GM21515 (cell line): ENCODE measurements around the gene MEOX2.

Experiments used
- ATAC-seq: cut with Tn5 transposase; IDR thresholded peaks from one replicate; pipeline ENCODE4 v1.9.1; 2021; ENCODE audit not compliant: unreplicated experiment

Gene MEOX2

DNA sequence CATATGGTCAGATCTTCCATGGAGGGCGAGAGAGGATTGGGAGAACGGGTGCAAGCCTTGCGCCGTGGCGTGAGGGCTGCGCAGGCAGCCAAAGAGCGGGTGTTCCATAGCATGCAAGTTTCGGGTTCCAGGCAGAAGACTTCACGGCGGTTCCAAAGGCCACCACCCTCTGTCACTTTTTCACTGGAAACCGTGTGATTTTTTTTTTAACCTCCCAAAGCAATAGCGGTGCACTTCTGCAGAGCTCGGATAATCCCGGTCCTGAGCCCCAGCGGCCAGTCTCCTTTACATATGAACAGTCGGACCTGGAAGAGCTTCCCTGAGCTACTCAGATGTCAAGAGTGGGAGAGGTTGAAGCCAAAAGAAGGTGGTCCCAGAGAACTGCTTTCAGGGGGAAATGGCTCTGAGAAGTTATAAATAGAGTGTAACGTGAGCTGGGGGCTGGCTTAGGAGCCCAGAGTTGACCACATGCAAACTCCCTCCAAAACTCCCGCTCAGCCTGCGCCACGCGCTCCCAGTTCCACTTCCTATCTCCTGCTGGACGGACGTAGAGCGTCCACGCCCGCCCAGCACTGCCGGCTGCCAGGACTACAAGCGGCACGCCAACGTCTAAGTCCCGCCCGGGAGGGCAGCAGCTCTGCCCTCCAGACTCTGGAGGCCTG lies at the start of gene MEOX2:
TSS of gene MEOX2 (minus strand) at position 389 of the 662 bp plus-strand sequence. CDS start at position 108, 281 bp downstream.
- no peak for ATAC-seq

DNA sequence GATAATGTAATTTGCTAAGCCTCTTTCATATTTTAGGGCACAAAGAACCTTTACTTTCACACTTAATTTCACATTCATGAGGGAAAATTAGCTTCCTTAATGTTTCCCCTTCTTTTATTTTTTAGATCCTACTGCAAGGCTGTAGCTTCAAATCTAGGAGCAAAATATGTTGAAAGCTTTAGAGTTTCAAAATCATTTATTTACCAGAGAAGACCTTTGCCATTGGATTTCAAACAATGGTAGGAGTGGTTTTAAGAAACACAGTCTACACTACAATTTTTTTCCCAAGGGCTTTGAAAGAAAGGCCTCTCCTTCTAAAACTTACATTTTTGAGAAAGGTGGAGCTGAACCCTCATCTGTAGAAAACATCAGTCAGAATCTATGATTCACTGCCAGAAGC lies 43.3 kb upstream of the MEOX2 start:
- no peak for ATAC-seq

DNA sequence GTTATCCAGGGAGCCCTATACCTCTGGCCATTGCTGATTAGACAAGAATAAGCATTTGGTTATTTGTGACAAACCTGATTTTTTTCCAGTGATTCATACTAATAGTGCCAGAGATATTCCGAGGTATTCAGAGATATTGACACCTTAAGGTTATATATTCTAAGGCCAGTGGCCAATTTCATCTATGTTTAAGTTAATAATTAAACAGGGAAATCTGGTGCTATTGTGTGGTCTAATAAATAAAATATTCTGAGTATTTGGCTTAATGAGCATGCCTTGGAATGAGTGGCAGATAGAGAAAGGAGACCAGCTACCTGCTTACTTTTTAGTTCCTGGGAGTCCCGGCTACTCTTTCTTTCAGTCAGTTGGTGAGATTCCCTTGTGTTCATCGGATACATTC lies 38.6 kb upstream of the MEOX2 start:
- ATAC-seq, result no peak

DNA sequence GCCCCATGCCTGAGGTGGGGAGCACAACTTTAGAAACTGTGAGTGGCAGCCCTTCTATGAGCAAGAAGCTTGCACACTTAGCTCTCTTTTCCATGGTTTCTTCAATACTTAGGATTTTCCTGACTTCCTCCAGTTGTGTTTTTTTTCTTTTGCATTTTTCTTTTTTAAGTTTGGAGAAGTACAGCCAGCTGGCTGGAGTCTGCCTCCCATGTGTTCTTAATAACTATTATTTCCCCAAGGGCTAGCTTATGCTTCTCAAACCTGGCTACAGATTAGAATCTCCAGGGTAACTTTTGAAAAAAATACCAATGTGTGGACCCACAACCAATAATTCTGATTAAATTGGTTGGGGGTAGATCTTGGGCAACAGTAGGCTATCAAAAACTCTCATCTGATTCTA lies 37.4 kb upstream of the MEOX2 start:
- no peak for ATAC-seq

DNA sequence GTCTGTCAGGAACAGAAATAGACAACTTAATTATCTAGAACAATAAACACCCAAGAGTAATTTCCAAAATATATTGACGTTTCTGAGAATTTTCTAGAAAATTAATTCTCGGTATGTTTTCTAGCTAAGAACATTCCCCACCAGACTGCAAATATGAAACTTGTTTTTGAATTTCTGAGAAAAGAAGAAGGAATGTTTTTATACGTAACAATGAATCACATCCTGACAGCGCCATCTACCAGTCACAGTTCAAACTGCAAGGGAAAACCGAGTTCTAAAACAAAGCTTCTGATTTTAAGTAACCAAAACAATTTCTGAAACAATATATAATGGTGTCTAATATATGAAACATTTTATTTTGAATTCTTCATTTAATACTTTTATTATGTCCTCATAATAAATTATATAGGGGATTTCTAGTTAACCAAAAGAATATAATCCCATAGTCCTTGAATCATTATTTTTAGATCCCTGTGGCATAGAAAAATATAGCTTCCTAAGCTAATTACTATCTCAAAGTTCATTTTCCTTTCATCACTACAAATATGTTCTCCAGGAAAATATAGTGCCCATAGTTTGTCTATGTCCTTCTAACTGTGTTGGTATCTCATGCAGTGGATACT lies 34.5 kb upstream of the MEOX2 start:
- no peak for ATAC-seq

DNA sequence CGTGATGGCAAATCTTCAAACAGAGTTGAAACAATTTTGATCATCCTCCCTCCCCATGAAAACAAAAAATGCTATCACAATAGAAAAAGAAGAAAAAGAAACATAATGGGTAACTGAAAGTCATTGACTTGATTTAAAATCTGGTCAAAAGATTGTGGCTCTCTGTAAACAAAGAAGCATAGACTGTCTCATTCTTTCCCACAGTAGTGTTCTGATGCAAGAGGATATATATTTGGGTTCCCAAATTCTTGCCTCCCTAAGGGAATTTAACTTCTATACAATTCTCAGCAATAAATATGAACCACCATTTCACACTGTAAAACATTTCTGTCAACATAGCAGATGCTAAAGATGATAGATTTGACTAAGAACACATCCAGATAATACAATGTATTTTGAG lies 32.8 kb upstream of the MEOX2 start:
- no peak for ATAC-seq

DNA sequence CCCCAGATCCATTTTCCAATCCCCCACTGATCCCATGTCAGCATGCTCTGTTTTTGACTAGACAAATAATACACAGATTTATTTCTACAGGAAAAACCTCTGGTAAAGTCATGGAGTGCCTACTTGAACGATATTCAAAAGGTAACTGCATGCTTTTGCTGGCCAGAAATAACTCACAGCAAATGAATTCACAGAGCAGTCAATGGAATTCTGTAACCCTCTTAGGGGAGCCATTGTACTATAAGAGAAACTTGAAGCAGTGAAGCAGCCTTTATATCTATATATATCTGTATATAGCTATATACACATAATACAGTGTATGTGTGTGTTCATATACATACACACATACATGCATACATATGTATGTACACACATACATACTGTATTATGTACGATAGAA lies 29.0 kb upstream of the MEOX2 start:
- no peak for ATAC-seq

DNA sequence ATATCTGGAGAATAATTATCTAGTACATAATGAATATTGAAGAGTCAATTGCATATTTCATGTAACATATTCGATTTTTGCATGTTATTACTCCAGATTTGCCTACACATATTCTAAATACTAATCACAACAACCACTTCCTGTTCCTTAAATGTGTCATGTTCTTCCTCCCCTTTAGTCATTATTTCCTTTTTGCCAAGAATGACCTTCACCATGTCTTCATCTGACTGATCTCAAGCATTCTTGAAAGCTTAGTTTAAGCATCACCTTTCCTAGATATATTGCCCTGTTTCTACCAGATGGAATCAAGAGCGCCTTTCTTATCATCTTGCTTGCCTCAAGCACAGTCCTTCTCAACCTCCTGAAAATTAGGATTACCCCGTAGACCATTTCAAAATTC lies 23.5 kb upstream of the MEOX2 start:
- no peak for ATAC-seq

DNA sequence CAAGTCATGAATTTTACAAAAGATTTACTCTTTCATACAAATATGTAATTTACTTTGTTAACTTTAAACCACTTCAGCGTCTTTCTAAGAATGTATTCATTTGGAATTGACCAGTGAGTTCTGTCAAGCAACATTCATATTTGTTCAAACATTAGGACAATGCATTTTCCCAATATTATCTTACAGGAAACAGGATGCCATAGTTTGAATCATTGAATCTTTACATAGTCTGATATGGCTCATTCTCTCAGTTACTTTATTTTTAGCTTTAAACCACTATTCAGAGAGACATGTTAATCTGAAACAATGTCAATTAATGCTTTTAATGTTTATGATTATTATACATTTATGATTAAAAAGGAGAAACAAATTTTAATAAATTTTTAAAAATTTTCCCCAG lies 21.1 kb upstream of the MEOX2 start:
- ATAC-seq, result no peak

DNA sequence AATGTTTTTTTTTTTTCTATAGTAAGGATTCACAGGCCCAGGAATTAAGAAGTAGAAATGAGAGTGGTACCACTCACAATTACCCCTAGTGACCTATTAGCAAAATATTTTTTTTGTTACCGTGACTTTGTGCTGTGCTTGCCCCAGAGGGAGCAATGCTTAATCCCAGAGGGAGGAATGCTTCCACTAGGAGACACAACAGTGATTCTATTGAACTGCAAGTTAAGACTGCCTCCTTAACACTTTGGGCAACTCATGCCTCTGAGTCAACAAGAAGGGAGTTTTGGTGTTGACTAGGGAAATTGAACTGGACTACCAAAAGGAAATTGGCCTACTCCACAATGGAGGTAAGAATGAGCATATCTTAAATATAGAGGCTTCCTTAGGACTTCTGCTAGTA lies 17.2 kb upstream of the MEOX2 start:
- ATAC-seq, result no peak

DNA sequence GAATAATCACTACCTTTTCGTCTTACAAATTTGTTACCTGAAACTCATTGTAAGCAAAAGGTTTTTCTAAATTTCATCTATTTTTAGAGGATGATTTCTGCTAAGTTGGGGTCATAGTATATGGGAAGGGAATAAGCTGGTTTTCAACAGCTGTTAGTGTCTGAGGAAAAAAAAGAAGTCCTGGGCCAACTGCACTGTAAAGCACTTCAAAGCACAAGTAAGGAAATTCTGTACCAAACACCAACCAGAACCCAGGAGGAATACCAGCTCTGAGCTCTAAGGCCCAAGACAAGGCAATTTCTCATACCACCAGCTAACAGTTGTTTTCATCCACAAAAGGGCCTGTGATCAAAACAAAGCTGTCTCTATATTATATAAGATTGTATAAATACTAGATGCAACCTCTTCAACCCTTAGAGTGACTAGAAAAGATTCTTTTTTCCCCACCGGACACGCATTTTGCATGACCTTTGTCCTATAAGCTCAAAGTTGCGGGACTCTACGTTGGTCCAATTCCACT lies 6.1 kb upstream of the MEOX2 start:
- ATAC-seq, result no peak

DNA sequence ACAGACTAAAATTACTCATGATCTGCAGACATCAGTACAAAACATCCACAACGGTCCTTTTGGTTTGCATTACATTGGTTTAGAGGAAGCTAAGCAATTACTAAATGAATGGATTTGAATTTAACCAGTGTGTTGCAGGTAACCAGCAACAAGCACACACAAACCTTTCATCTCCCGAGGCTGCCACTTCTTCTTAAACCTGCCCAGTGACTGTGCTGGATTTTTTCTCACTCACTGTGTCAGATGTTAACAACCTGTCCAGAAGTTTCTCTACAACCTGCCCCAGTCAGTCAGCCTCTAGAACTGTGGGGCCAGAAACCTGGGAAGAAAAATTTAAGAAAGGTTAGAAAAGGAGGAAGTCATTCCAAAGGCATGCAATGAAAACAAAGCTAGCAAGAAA lies 2.4 kb upstream of the MEOX2 start:
- no peak for ATAC-seq

DNA sequence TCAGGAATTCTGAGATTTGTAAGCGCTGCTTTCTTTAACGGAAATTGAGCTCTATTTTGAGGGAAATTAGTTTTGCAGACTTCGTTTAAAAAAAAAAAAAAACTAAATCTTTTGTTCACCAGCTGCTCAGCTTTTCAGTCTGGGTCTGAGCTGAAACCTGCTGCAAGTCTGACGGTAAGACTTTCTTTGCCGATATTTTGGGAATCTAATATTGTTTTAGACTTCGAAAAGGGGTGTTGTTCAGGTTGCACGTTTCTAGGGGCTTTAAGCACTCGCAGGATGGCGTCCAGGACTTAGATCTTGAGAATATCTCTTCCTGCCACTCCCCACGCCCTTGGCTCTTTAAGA lies 1.8 kb upstream of the MEOX2 start:
- no peak for ATAC-seq

DNA sequence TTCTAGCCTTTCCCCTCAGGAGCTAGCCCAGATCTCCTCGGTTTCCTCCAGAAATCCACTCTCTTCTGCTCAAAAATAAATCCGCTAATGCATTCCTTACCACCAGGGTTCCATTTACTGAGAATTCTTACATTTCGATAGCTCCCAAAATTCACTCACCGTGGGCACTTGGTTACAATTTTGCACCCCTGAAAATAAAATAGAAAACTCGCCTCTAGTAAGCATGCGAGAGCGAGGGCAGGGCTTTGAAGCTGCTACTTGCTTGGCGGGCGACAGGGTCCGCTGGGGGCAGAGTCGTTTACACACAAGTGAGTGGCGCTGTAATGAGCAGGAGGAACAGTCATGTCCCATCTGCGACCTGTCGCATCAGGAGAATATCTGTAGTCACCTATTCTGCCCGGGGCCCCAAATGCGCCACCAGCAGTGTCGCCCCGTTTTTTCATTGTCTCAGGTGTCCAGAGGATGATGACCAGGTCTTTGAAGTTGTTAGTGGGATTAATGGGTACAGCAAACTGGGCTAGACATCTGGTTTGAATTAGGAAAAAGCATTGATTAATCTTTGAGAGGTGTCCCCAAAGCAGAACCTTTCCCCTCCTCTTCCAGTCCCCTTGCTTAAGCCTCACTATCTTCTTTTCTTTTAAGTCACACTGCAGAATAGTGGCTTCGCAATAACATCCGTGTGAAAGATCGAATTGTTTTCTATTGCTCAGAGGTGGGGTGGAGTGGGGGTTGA lies 1.2 kb upstream of the MEOX2 start:
- ATAC-seq, result no peak

DNA sequence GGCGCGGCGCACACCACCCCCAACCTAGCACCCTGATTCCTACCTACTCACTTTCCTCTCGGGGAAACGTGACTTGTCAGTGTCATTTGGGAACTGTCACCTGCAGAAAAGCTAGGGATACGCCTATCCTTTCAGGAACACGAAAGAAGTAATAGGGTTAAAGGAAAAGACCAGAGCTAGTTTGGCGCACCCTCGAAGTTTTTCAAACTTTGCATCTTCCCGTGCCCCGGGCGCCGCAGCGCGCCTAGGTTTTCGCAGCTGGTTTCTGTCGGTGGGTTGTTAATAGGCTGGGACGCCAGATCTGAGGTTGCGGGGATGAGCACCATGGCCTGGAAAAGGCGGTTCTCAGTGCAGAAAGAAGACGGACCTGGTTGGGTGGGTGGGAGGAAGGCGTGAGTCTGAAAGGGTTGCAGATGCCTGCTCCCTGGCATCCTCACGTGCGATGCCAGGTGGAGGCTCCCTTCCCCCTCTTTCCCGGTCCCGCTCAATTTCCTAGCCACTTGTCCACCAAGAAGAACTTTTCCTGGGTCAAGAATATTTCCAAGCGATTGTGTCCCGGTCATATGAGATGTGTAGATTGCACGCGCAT lies 568 bp upstream of the MEOX2 start:
- ATAC-seq, result no peak

DNA sequence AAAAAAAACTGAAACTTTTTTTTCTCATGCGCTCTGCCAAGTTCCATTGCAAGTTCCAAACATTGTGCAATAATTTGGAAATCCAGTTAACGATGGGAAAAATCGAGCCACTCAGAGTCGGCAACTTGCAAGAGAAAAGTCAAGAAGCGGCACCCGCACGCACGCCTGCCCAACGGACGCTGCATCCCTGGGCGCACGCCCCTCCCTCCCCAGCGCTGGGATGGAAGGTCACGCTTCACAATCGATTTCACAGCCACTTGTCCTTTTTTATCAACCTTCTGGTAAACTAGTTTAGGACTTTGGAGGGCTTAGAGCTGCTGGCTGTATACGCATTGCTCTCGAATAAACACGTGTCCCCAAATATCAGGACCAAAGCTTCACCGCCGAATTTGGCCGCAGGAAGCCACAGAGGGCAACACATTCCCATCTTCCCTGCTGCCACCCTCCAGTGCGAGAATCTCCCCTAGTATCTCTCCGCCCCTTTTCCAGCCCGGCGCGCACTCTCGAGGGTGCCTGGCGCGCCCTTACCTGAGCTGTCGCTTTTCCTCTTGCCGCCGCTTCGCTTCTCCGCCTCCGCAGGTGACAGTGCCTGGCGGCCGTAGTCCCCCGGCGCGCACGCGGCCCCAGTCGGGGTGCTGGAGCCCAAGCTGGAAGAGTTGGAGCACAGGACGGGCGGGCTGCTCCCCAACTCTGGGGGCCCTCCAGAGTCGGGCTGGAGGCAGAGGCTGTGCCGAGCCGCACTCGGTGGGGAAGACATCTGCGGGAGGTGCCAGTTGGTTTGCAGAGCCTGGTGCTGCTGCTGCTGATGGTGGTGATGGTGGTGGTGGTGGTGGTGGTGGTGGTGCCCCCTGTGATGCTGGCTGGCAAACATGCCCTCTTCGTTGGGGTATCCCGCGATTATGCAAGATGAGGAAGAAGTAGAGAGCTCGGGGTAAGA lies 857 bp downstream of the MEOX2 start:
- ATAC-seq, result no peak

DNA sequence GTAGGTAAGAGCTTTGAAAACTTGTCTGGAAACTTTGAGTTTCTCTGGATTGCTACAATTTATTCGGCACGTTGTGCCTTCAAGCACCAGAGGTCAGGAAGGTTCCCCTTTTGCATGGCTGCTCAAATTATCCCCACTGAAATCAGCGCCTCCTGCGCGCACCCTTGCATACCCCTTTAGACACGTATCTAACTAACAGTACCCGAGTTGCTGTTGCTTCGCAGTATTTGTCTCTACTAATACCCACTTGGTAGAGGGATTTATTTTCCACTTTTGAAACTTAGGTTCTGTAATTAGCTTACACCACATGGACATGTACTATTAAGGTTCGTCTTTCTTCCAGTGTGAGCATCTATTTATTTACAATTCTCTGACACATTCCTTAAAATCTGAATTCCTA lies 1.6 kb downstream of the MEOX2 start:
- ATAC-seq, result no peak

DNA sequence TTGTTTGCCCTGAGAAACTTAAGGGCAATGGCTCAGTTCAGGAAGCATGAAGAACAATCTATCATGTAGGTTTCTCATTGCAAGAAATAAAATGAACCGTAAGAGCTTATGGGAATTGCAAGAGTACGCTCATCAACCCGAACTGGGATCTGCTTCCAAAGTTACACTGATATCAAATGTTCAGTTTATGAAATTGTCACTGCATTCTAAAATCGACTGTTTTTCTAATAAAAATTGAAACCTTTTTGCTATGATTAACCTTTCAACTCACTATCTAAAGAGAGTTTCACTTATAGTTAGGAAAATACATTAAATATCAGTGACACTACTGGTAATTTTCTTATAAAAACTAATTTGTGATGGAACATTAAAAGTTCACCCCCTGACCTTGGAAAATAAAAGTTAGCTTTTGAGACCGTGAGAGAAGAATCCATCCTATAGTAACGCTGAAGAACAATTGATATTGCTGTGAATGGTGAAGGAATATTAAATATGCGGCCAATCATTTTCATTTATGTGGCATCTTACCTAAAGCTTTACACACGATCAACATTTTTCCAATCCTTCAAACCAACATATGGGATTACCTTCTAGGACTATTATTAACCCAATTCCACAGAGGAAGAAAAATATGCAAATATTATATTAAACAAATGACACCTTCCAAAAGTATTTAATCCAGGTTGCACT lies 2.2 kb downstream of the MEOX2 start:
- no peak for ATAC-seq

DNA sequence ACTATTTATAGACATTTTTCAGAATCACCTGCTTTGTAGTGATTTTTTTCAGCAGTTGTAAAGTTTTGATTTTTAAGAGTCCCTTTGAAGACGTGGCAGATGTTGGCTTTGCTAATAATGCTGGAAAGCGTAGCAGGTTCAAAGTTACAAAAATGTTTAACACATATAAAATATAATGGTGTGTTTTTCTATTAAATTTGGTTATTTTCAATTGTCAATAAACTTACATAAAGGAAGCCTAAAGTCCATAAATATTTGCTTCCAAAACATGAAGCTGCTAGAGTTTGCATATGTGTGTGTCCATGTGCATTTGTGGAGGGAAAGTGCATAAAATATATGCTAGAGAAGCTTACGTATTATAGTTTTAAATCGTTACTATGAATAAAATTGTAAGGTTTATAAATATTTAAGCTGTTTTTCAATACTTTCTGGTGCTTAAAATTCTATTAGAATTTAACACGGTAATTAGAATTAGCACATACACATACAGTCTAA lies 3.7 kb downstream of the MEOX2 start:
- no peak for ATAC-seq

DNA sequence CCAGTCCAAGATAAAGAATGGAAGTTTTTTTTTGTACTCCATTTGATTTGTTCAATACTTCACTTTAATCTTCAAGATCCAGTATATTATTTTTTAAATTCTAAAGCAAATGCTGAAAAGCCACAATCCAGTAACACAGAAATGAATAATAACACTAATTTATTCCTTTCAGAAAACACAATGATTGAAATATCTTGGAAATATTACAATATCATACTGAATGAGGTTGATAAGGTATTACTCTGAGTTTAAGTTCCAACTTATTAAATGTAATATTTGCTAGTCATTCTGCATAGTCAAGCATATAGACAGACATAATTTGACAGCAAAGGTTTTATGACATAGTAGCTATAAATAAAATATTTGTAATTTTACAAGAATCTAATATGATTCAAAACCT lies 4.4 kb downstream of the MEOX2 start:
- no peak for ATAC-seq
